Measurements from ENCODE around the gene PRKCI.

The PRKCI gene

GRCh38 chr3:170222647-170223541, 670 bp downstream of the PRKCI start:
- no peak for DNase-seq (ENCODE audit: low read depth)

GRCh38 chr3:170225166-170225565, 2.9 kb downstream of the PRKCI start:
- no peak for DNase-seq (ENCODE audit: low read depth)
- H3K4me3 ChIP-seq (ENCODE audit: low read depth, low read length): no peak overlapping the region
- no peak for TF ChIP-seq CTCF (IDR thresholded peaks at IDR 0.05; ENCODE audit: control insufficient read depth, extremely low read depth, insufficient read depth)

More at GRCh38 chr3:170222647-170223541, 670 bp downstream of the PRKCI start:
- peak overlapping the region; percentile 92 for H3K4me3 ChIP-seq (ENCODE audit: low read depth, low read length)
- TF ChIP-seq CTCF (IDR thresholded peaks at IDR 0.05; ENCODE audit: control insufficient read depth, extremely low read depth, insufficient read depth): 0 out of 2 replicates have a peak, but pooled peaks have one; percentile 7

GRCh38 chr3:170226426-170226960, 4.3 kb downstream of the PRKCI start:
- DNase-seq (ENCODE audit: low read depth): no peak
- no peak overlapping the region for H3K4me3 ChIP-seq (ENCODE audit: low read depth, low read length)
- no peak for TF ChIP-seq CTCF (IDR thresholded peaks at IDR 0.05; ENCODE audit: control insufficient read depth, extremely low read depth, insufficient read depth)

GRCh38 chr3:170228093-170228766, 6.0 kb downstream of the PRKCI start:
- no peak overlapping the region for H3K4me3 ChIP-seq (ENCODE audit: low read depth, low read length)

GRCh38 chr3:170232266-170232665, 10.0 kb downstream of the PRKCI start:
- no peak overlapping the region for H3K4me3 ChIP-seq (ENCODE audit: low read depth, low read length)
- no peak for DNase-seq (ENCODE audit: low read depth)
- TF ChIP-seq CTCF (IDR thresholded peaks at IDR 0.05; ENCODE audit: control insufficient read depth, extremely low read depth, insufficient read depth): no peak

More at GRCh38 chr3:170228093-170228766, 6.0 kb downstream of the PRKCI start:
- no peak for TF ChIP-seq CTCF (IDR thresholded peaks at IDR 0.05; ENCODE audit: control insufficient read depth, extremely low read depth, insufficient read depth)
- no peak for DNase-seq (ENCODE audit: low read depth)

- H3K4me3 ChIP-seq (ENCODE audit: low read depth, low read length): no peak overlapping the region
- DNase-seq (ENCODE audit: low read depth): no peak
- no peak for TF ChIP-seq CTCF (IDR thresholded peaks at IDR 0.05; ENCODE audit: control insufficient read depth, extremely low read depth, insufficient read depth)
These were observed 11.3 kb downstream of the PRKCI start for GRCh38 chr3:170233530-170233929.

Data from LNCaP clone FGC (cell line).